H1 (cell line): ENCODE data around the gene PPM1K. TPM values are rescaled to one million over a fixed set of nuclear protein-coding genes. Genes with fewer than 3 reads are reported as not detected.

Experiments used
- JUN ChIP-seq: IDR thresholded peaks from 2 replicates; pipeline ENCODE4 v1.6.1; 2011; ENCODE audit warnings: low read depth, mild to moderate bottlenecking, improper control_type of control experiment, low read length
- PHF8 ChIP-seq: fragments of 200-600 bp; sonication (generic); conservative IDR thresholded peaks from 2 replicates; pipeline ENCODE4 v1.7.1; 2012; ENCODE audit warnings: low read depth, mild to moderate bottlenecking, inconsistent platforms, low read length, moderate library complexity
- TBP ChIP-seq: IDR thresholded peaks from 2 replicates; pipeline ENCODE4 v1.6.1; 2011; ENCODE audit warnings: low read depth, low read length, improper control_type of control experiment
- TEAD4 ChIP-seq: IDR thresholded peaks from 2 replicates; pipeline ENCODE4 v1.6.1; 2012; ENCODE audit warnings: low read depth, low read length, inconsistent platforms, mixed read lengths
- ZNF274 ChIP-seq: IDR thresholded peaks from 2 replicates; pipeline ENCODE4 v1.7.0; 2012; ENCODE audit warnings: low read length, borderline replicate concordance; ENCODE audit errors: extremely low read depth
- polyA plus RNA-seq, 7 experiments: library from polyadenylated mRNA; depleted of rRNA in 3 of 7; stranded (reverse) in 5 of 7; unstranded in 2 of 7; fragments of >200 nt in 5 of 7; fragments of 200-250 nt in 2 of 7; gene quantifications; 1 replicate in 5 of 7; 2 replicates in 1 of 7; 4 replicates in 1 of 7; pipeline versions ENCODE4 v1.2.1 to v1.2.3, GENCODE V29; 2011 to 2013; ENCODE audit warnings: missing spikeins in 2 of 7, mixed read lengths in 2 of 7
- total RNA-seq: library from RNA; stranded (reverse); fragmentation: NEBNext Ultra II Directional; extraction: Animal tissue kit (Norgen Biotek cat#: 25700); gene quantifications from 2 replicates; pipeline ENCODE4 v1.2.1, GENCODE V29; 2021

PPM1K gene
- total and polyA plus RNA-seq, 2 of the 8 experiments (the other 6 are each of a cell fraction or from before 2014, with no cell fraction given): 4.2 to 10.7 TPM

GRCh38 chr4:88268913-88269312 is 15.4 kb downstream of the PPM1K start (continued):
- TF ChIP-seq ZNF274 (no peak), TBP (no peak), JUN (no peak), TEAD4 (no peak), PHF8 (no peak)
